22Rv1 (cell line): ENCODE measurements around the gene EVC.

ENCODE experiments used
- H3K27ac ChIP-seq: fragments of 450-650 bp; 2 replicates; pipeline ENCODE4 v1.5.1; 2017
- ZFX ChIP-seq: fragments of 450-650 bp; IDR thresholded peaks from 2 replicates; pipeline ENCODE4 v1.6.1; 2017; ENCODE audit warnings: antibody characterized with exemption, borderline replicate concordance
- TF ChIP-seq, protein P1 (sequence below): fragments of 450-650 bp; IDR thresholded peaks from 2 replicates; pipeline ENCODE4 v1.5.1; 2017; ENCODE audit warnings: mild to moderate bottlenecking

EVC gene

DNA sequence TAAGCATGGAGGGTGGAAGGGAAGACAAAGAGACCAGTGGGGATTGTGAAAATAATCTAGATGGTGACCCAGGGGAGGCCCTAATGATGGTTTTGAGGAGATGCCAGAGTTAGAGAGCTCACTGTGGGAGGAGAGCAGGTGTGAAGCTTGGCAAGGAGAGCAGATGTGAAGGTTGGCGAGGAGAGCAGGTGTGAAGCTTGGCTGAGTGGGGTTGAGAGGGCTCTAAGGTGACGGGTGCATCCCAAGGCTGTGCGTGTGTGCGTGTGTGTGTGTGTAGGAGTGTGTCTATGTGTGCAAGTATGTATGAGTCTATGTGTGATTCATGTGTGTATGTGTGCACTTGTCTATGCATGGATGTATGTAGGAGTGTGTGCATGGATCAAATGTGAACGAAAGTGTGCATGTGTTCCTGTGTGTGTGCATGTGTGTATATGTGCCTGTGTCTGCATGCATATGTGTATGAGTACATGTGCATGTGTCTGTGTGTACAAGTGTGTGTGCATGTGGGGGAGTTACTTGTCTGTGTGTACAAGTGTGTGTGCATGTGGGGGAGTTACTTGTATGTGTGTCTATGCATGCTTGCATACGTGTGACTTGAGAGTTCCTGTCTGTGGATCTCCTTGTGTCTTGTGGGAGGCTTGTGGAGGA, 72.0 kb downstream of the EVC start:
- TF ChIP-seq ZFX, result no peak
- TF ChIP-seq, protein P1, sequence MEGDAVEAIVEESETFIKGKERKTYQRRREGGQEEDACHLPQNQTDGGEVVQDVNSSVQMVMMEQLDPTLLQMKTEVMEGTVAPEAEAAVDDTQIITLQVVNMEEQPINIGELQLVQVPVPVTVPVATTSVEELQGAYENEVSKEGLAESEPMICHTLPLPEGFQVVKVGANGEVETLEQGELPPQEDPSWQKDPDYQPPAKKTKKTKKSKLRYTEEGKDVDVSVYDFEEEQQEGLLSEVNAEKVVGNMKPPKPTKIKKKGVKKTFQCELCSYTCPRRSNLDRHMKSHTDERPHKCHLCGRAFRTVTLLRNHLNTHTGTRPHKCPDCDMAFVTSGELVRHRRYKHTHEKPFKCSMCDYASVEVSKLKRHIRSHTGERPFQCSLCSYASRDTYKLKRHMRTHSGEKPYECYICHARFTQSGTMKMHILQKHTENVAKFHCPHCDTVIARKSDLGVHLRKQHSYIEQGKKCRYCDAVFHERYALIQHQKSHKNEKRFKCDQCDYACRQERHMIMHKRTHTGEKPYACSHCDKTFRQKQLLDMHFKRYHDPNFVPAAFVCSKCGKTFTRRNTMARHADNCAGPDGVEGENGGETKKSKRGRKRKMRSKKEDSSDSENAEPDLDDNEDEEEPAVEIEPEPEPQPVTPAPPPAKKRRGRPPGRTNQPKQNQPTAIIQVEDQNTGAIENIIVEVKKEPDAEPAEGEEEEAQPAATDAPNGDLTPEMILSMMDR, result no peak

DNA sequence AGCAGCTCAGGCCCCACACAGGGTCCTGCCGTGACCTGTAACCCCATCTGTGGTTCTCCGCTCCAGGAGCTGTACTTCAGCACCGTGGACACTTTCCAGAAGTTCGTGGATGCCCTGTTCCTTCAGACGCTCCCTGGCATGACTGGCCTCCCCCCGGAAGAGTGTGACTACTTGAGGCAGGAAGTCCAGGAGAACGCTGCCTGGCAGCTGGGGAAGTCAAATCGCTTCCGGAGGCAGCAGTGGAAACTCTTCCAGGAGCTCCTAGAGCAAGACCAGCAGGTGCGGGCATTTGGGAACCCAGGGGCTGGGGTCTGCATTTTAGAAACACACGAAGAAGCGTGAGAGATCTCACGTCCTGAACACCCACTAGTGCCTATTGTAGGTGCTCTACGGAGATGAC, 72.5 kb downstream of the EVC start:
- no peak overlapping the region for H3K27ac ChIP-seq
- no peak for TF ChIP-seq ZFX
- TF ChIP-seq, protein P1, result no peak

More for the DNA sequence above, 72.0 kb downstream of the EVC start:
- H3K27ac ChIP-seq, result no peak overlapping the region

DNA sequence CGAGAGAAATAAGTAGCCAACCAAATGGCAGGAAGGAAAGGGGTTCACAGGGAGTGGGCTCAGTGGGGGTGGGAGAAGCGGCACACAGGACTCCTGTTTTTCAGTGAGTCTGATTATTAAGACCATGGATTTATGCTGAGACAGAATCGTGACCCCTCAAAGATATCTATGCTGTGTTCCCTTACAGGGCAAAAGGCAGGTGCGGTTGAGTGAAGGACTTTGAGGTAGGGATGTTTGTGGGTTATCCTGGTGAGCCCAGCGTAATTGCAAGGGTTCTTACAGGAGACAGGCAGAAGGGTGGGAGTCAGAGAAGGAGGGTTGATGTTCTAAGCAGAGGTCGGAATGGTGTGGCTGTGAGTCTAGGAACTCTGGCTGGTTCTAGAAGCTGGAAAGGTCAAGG, 73.0 kb downstream of the EVC start:
- TF ChIP-seq, protein P1, result no peak
- TF ChIP-seq ZFX, result no peak
- no peak overlapping the region for H3K27ac ChIP-seq

DNA sequence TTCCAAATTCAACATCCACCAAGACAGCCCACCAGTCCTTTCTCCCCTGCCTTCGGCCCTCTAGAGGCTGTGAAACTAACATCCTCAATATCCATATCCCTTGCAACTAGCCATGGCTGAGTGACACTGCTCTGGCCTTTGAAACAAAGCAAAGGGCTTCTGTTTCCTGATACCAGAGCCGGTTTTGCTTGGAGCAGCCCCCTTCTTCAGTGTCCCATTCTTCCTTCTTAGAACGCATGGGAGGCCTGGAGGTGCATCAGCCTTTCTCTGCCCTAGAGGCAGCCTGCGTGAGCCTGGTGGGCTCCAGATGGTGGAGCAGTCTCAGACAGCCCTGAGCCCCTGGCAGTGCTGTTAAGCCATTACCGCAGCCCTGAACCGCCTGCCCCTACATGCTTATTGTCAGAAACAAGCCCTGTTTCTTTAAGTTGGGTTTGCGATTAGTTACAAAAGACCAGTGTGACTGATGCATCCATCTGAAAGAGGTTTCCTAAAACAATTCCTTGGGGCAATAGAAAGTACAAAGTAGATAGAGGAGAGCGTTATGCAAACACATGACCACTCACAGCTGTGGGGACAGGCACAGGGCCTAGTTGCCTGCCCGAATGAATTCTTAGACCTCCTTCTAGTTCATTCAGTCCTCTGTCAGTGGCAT, 74.1 kb downstream of the EVC start:
- H3K27ac ChIP-seq, result no peak overlapping the region
- TF ChIP-seq, protein P1, result no peak
- TF ChIP-seq ZFX, result no peak

DNA sequence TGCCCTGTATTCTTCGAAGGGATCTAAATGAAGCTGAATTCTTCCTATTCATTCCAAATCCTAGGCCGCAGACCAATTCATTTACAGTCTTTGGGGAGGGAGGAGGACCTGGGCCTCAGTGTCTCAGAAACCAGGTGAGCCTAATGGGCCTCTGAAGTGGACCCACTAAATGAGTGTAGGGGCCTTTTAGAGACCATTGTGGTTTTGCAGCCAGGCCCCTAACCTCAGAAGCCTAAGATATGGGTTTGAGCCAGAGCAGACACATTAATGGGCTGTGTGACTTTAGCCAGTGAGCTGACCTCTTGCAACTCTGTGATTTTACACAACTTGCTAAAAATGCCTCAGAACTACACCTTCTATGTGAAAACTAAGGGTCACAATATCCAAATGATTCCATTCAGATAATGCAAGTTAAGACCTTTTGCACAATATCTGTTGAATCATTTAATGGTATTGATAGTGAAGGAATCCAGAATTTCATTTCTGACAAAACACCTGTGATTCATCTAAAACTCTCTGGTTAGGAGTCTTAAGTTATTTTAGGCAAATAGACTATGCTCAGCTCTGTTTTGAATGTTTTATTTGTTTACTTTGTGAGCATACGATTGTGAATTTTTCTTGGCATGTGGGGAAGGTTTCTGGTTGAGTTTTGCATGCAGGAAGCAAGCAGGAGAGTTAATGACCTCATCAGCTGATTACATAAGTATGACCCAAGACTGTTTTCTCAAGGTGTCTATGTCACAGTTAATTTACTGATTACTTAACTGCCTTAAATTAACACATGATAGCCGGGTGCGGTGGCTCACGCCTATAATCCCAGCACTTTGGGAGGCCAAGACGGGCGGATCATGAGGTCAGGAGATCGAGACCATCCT, 75.0 kb downstream of the EVC start:
- H3K27ac ChIP-seq, result no peak overlapping the region
- no peak for TF ChIP-seq ZFX
- TF ChIP-seq, protein P1, result no peak

DNA sequence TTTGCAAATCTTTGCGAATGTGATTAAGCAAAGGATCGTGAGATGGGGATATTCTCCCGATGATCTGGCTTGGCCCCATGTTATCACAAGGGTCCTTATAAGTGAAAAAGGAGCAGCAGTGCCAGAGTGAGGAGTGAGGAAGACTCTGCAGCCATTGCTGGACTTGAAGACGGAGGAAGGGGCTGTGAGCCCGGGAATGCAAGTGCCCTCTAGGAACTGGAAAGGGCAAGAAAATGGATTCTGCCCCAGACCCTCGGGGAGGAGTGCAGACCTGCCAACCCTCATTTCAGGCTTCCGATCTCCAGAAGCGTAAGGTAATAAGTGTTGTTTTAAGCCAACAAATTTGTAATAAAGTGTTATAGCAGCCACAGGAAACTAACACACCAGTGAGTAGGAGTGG, 76.3 kb downstream of the EVC start:
- TF ChIP-seq, protein P1, result no peak
- TF ChIP-seq ZFX, result no peak
- H3K27ac ChIP-seq, result no peak overlapping the region

DNA sequence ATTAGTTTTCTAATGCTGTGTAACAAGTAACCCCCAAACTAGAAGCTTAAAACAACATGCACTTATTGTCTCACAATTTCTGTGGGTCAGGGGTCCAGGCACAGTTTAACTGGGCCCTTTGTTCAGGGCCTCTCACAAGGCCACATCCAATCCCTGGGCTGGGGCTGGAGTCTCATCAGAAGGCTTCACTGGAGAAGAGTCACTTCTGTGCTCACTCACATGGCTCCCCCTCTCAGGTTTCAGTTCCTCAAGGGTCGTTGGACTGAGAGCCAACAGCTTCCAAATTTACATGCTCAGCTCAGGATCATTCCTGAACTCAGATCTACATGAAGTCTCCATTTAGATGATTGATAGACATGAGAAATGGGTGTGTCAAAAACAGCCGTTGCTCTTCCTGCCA, 77.1 kb downstream of the EVC start:
- TF ChIP-seq, protein P1, result no peak
- TF ChIP-seq ZFX, result no peak
- H3K27ac ChIP-seq, result no peak overlapping the region
